Measurements from ENCODE around the gene ENTPD8. TPM values are rescaled to one million over a fixed set of nuclear protein-coding genes. Genes with fewer than 3 reads are reported as not detected.
A peak's percentile ranks its signal among the peaks of the same experiment; 100 is the strongest.

ENTPD8 gene
- polyA plus RNA-seq, 12 donors = 0.11 to 6.2 (median 0.34) TPM; not detected in 1

GRCh38 chr9:137447722-137448601, 6.8 kb upstream of the ENTPD8 start:
- no peak for DNase-seq

GRCh38 chr9:137446851-137447471, 5.8 kb upstream of the ENTPD8 start:
- no peak for DNase-seq

GRCh38 chr9:137445930-137446431, 4.8 kb upstream of the ENTPD8 start:
- DNase-seq = no peak

- DNase-seq = peak; percentile 73
Observed at GRCh38 chr9:137445275-137445807, 4.2 kb upstream of the ENTPD8 start.

- DNase-seq = no peak
Observed at GRCh38 chr9:137444106-137444790, 3.1 kb upstream of the ENTPD8 start.

- DNase-seq = no peak
Observed at GRCh38 chr9:137441935-137442321, 771 bp upstream of the ENTPD8 start.

- no peak for DNase-seq
Observed at GRCh38 chr9:137439158-137439714, 1.9 kb downstream of the ENTPD8 start.

GRCh38 chr9:137438591-137439157, 2.5 kb downstream of the ENTPD8 start:
- DNase-seq = no peak

GRCh38 chr9:137437691-137438590, 3.2 kb downstream of the ENTPD8 start:
- DNase-seq = no peak

- no peak for DNase-seq
Observed at GRCh38 chr9:137436761-137437600, 4.2 kb downstream of the ENTPD8 start.

- no peak for DNase-seq
Observed at GRCh38 chr9:137435980-137436760, 5.0 kb downstream of the ENTPD8 start.

GRCh38 chr9:137435381-137435891, 5.7 kb downstream of the ENTPD8 start:
- DNase-seq = no peak

GRCh38 chr9:137434498-137435380, 6.4 kb downstream of the ENTPD8 start:
- no peak for DNase-seq

- no peak for DNase-seq
Observed at GRCh38 chr9:137433916-137434431, 7.2 kb downstream of the ENTPD8 start.

- DNase-seq = no peak
Observed at GRCh38 chr9:137433349-137433915, 7.7 kb downstream of the ENTPD8 start.

- no peak for DNase-seq
Observed at GRCh38 chr9:137432687-137433348, 8.3 kb downstream of the ENTPD8 start.

Data from muscle of arm (tissue), 12 donors.